ENCODE data around the gene HIF3A. TPM values are rescaled to one million over a fixed set of nuclear protein-coding genes. Genes with fewer than 3 reads are reported as not detected.
A peak's percentile ranks its signal among the peaks of the same experiment; 100 is the strongest.

HIF3A gene
- total RNA-seq, 2 donors from 2014 or later: 41.6 to 71.9 TPM

DNA sequence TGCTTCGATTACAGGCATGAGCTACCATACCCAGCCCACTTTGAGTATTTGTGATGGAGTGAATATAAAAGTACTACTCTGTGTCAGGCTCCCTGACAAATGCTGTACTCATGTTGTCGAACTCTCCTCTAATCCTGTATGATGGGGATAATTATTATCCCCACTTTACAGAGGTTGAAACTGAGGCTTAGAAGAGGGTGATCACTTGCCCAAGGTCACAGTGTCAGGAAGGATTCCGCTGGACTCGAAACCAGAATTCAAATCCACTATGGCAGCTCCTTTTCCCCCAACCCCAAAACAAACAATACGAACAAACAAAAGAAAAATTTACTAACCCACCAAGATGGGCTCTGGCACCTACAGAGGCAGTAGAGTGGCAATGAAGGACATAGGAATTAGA lies 48.3 kb downstream of the HIF3A start:
- peaks cover 23% of the 10 kb centered on the region for H3K36me3 Mint-ChIP-seq (ENCODE audit: low read depth)
- H3K27ac Mint-ChIP-seq: no peak overlapping the region

DNA sequence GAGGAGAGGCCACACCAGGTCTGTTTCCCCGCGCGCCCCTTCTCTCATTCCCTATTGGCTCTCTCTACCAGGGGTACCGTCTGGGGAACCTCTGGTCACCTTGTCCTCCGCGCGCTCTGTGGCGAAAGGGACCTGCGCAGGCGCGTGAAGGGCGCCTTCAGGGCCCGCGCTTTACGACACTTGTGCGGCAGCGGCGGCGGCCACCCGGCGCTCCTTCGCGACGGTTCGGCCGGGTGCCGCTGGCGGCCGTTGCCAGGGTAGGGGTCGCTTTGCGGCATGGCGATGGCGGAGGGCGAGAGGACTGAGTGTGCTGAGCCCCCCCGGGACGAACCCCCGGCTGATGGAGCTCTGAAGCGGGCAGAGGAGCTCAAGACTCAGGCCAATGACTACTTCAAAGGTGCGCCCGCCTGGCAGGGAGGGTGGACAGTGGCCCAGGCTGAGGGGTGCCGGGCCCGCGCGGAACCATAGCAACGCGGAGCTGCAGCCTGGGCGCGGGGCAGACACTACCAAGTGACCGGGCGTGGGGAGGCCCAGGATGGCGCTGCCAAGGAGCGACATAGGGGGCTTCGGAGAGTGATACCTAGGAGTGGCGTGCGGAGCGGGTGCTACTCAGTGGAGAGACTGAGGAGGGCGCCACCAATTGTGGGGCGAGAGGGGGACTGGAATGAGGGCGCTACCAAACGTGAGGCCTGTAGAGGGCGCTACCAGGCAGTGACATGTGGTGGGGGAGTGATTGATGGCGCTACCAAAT lies 50.2 kb downstream of the HIF3A start, which contains the start of gene PPP5C:
TSS of gene PPP5C (plus strand) at position 267 of the 751 bp plus-strand sequence. CDS start at position 277, 10 bp downstream.
- Mint-ChIP-seq H3K4me1 (peaks cover 23% of the 10 kb centered on the region), H3K9me3 (no peaks in the 10 kb centered on the region), H3K36me3 (ENCODE audit: low read depth) (peaks cover 16% of the 10 kb centered on the region), H3K27me3 (ENCODE audit: insufficient read depth) (peaks cover under 1% of the 10 kb centered on the region), H3K4me3 (peak within 1 kb of the TSS; percentile 98), H3K27ac (peak within 1 kb of the TSS; percentile 95)
- Histone ChIP-seq H3K4me3 (ENCODE audit: low read length) (peak within 1 kb of the TSS; percentile 84), H3K4me1 (ENCODE audit: control insufficient read depth, insufficient read depth, low read length) (no peaks in the 10 kb centered on the region), H3K36me3 (ENCODE audit: control insufficient read depth, insufficient read depth, low read length) (peaks cover 12% of the 10 kb centered on the region), H3K9me3 (ENCODE audit: control insufficient read depth, low read length) (no peaks in the 10 kb centered on the region), H3K27me3 (ENCODE audit: control insufficient read depth, insufficient read depth, low read length, poor library complexity, severe bottlenecking) (no peaks in the 10 kb centered on the region), H3K9ac (ENCODE audit: extremely low read depth, low read length, poor library complexity, severe bottlenecking) (peak within 1 kb of the TSS; percentile 81), H3K27ac (ENCODE audit: low read depth, low read length) (peak within 1 kb of the TSS; percentile 25)
- WGBS, 2 experiments (ENCODE audit: insufficient coverage in 1 of 2, insufficient read length in 1 of 2): 0 to 2% methylated on average over 9 to 62 of the region's 62 CpGs
- TF ChIP-seq, protein P1, sequence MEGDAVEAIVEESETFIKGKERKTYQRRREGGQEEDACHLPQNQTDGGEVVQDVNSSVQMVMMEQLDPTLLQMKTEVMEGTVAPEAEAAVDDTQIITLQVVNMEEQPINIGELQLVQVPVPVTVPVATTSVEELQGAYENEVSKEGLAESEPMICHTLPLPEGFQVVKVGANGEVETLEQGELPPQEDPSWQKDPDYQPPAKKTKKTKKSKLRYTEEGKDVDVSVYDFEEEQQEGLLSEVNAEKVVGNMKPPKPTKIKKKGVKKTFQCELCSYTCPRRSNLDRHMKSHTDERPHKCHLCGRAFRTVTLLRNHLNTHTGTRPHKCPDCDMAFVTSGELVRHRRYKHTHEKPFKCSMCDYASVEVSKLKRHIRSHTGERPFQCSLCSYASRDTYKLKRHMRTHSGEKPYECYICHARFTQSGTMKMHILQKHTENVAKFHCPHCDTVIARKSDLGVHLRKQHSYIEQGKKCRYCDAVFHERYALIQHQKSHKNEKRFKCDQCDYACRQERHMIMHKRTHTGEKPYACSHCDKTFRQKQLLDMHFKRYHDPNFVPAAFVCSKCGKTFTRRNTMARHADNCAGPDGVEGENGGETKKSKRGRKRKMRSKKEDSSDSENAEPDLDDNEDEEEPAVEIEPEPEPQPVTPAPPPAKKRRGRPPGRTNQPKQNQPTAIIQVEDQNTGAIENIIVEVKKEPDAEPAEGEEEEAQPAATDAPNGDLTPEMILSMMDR (conservative IDR thresholded peaks at IDR 0.05): peak; percentile 95
- DNase-seq: peak; percentile 97

More for the DNA sequence above, 48.3 kb downstream of the HIF3A start:
- Histone ChIP-seq H3K4me1 (ENCODE audit: control insufficient read depth, insufficient read depth, low read length) (no peaks in the 10 kb centered on the region), H3K9me3 (ENCODE audit: control insufficient read depth, low read length) (no peaks in the 10 kb centered on the region), H3K4me3 (ENCODE audit: low read length) (no peak overlapping the region), H3K27me3 (ENCODE audit: control insufficient read depth, insufficient read depth, low read length, poor library complexity, severe bottlenecking) (no peaks in the 10 kb centered on the region), H3K27ac (ENCODE audit: low read depth, low read length) (no peak overlapping the region), H3K36me3 (ENCODE audit: control insufficient read depth, insufficient read depth, low read length) (peaks cover 5% of the 10 kb centered on the region), H3K9ac (ENCODE audit: extremely low read depth, low read length, poor library complexity, severe bottlenecking) (no peak overlapping the region)
- H3K27me3 Mint-ChIP-seq (ENCODE audit: insufficient read depth): peaks cover 2% of the 10 kb centered on the region
- no peak overlapping the region for H3K4me3 Mint-ChIP-seq
- WGBS, 2 experiments (ENCODE audit: insufficient coverage in 1 of 2, insufficient read length in 1 of 2): 92 to 98% methylated on average over 2 to 5 of the region's 5 CpGs
- no peak for DNase-seq
- TF ChIP-seq, protein P1 (conservative IDR thresholded peaks at IDR 0.05): no peak
- peaks cover 23% of the 10 kb centered on the region for H3K4me1 Mint-ChIP-seq
- H3K9me3 Mint-ChIP-seq: no peaks in the 10 kb centered on the region

DNA sequence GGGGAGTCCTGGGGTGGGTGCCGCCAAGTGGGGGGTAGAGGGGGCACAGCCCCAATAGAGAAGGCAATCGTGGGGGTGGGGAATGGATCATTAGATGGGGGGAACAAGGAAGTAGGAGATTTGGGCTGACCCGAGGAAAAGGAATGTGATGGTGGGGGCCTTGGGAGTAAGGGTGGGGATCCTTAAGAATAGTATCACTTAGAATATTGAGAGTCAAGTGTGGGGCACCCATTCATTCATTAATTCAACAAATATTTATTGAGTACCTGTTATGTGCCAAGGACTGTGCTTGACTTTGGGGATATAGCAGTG lies 50.7 kb downstream of the HIF3A start:
- Histone ChIP-seq H3K4me1 (ENCODE audit: control insufficient read depth, insufficient read depth, low read length) (no peaks in the 10 kb centered on the region), H3K9ac (ENCODE audit: extremely low read depth, low read length, poor library complexity, severe bottlenecking) (peak overlapping the region; percentile 81), H3K9me3 (ENCODE audit: control insufficient read depth, low read length) (no peaks in the 10 kb centered on the region), H3K27ac (ENCODE audit: low read depth, low read length) (no peak overlapping the region), H3K4me3 (ENCODE audit: low read length) (peak overlapping the region; percentile 84), H3K36me3 (ENCODE audit: control insufficient read depth, insufficient read depth, low read length) (peaks cover 16% of the 10 kb centered on the region), H3K27me3 (ENCODE audit: control insufficient read depth, insufficient read depth, low read length, poor library complexity, severe bottlenecking) (no peaks in the 10 kb centered on the region)
- H3K4me3 Mint-ChIP-seq: peak overlapping the region; percentile 98
- no peaks in the 10 kb centered on the region for H3K9me3 Mint-ChIP-seq
- DNase-seq: no peak
- no peaks in the 10 kb centered on the region for H3K27me3 Mint-ChIP-seq (ENCODE audit: insufficient read depth)
- peaks cover 23% of the 10 kb centered on the region for H3K4me1 Mint-ChIP-seq
- WGBS, 2 experiments (ENCODE audit: insufficient coverage in 1 of 2, insufficient read length in 1 of 2): 0 to 10% methylated on average over 2 to 3 of the region's 3 CpGs
- peaks cover 18% of the 10 kb centered on the region for H3K36me3 Mint-ChIP-seq (ENCODE audit: low read depth)
- peak overlapping the region; percentile 95 for H3K27ac Mint-ChIP-seq
- TF ChIP-seq, protein P1 (conservative IDR thresholded peaks at IDR 0.05): peak; percentile 36

Data from endodermal cell (in vitro differentiated cells).